Prostate gland (tissue), 2 donors: ENCODE data around the gene ADGRL2.

Experiments
- POLR2A ChIP-seq: fragments of 450-650 bp; IDR thresholded peaks from one replicate; pipeline ENCODE4 v1.6.1; 2016; ENCODE audit warnings: antibody characterized with exemption, mild to moderate bottlenecking
- TF ChIP-seq, protein P1 (sequence below), 4 experiments: fragments of 200-600 bp in 2 of 4; fragments of 450-650 bp in 2 of 4; sonication (generic) in 2 of 4; IDR thresholded peaks; 1 replicate in 3 of 4; 2 replicates in 1 of 4; pipeline ENCODE4 v1.5.1; 2016 to 2019; ENCODE audit warnings: antibody characterized with exemption in 4 of 4, mild to moderate bottlenecking in 2 of 4, moderate library complexity in 2 of 4

DNA sequence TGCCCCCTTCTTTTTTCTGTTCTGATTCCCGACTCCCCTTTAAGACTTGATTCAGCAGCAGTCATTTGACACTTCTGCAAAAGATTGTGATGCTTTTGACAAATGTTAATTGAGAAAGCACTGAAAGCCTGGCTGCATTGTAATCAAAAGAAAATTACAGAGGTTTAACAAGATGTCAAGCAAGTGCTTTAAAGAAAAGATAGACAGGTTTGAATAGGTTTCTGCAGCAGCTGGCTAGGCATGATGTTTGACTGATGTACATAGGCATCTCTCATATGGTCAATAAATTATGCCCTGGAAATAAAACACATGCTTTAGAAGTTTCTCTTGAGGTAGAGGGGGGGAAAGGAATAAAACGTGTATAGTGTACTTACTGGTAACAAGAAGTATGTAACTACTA is 147.8 kb downstream of the ADGRL2 start:
- TF ChIP-seq POLR2A, result no peak
- TF ChIP-seq, protein P1, sequence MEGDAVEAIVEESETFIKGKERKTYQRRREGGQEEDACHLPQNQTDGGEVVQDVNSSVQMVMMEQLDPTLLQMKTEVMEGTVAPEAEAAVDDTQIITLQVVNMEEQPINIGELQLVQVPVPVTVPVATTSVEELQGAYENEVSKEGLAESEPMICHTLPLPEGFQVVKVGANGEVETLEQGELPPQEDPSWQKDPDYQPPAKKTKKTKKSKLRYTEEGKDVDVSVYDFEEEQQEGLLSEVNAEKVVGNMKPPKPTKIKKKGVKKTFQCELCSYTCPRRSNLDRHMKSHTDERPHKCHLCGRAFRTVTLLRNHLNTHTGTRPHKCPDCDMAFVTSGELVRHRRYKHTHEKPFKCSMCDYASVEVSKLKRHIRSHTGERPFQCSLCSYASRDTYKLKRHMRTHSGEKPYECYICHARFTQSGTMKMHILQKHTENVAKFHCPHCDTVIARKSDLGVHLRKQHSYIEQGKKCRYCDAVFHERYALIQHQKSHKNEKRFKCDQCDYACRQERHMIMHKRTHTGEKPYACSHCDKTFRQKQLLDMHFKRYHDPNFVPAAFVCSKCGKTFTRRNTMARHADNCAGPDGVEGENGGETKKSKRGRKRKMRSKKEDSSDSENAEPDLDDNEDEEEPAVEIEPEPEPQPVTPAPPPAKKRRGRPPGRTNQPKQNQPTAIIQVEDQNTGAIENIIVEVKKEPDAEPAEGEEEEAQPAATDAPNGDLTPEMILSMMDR (IDR thresholded peaks at IDR 0.05), result no peak
